ENCODE results near the gene SPG11. TPM values are rescaled to one million over a fixed set of nuclear protein-coding genes. Genes with fewer than 3 reads are reported as not detected.

The SPG11 gene
- total and polyA plus RNA-seq, 2 of the 13 experiments (the other 11 are each of a cell fraction or from before 2014, with no cell fraction given), result 31.5 to 40.7 TPM

- Histone ChIP-seq H3K9me3 (ENCODE audit: low read length) (no peaks in the 10 kb centered on the region), H3K4me1 (ENCODE audit: insufficient read depth, low read length) (peaks cover 36% of the 10 kb centered on the region), H2AFZ (ENCODE audit: low read length) (no peak overlapping the region), H3K27ac (ENCODE audit: extremely low read length, insufficient read depth, low read length) (no peak overlapping the region), H3K4me3 (replicated peaks in 1 of 3; ENCODE audit: insufficient read depth in 1 of 3, low read depth in 2 of 3, low read length in 3 of 3) (no peak overlapping the region), H4K20me1 (ENCODE audit: insufficient read depth, low read length) (no peaks in the 10 kb centered on the region), H3K27me3 (ENCODE audit: control insufficient read depth in 1 of 2, insufficient read depth in 2 of 2, low read length in 2 of 2) (peaks cover 2 to 5% of the 10 kb centered on the region in 2 experiments; a peak in 3 of 5 replicates), H3K36me3 (replicated peaks in 1 of 2; ENCODE audit: control insufficient read depth in 1 of 2, insufficient read depth in 2 of 2, low read length in 2 of 2) (no peaks in the 10 kb centered on the region), H3K4me2 (ENCODE audit: low read depth, low read length) (no peak overlapping the region), H3K9ac (ENCODE audit: insufficient read depth, low read depth, low read length) (no peak overlapping the region), H3K79me2 (ENCODE audit: insufficient read depth, low read length) (no peaks in the 10 kb centered on the region)
- 0% methylated on average over 1 of the region's 2 CpGs for WGBS (ENCODE audit: low lambda C conversion rate)
- ATAC-seq (no peak), DNase-seq (ENCODE audit: low spot score) (no peak), FAIRE-seq (no peak)
- BruUV-seq (replicated peaks), result no TSS peak
- POLR2A ChIA-PET, result no interaction called here
- intact Hi-C loops (cut with micrococcal nuclease; ENCODE audit: unreplicated experiment) (no loop called here), in situ Hi-C loops (cut with HindIII; ENCODE audit: extremely low pct_ligation_motif_present, low pct_unique_long_range_greater_than_20kb) (no loop called here)
- CTCF ChIA-PET (ENCODE audit: low intra/inter-chr PET ratio, low total read pairs), result no interaction called here
- TF ChIP-seq, protein P1, sequence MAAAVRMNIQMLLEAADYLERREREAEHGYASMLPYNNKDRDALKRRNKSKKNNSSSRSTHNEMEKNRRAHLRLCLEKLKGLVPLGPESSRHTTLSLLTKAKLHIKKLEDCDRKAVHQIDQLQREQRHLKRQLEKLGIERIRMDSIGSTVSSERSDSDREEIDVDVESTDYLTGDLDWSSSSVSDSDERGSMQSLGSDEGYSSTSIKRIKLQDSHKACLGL (CRISPR knock-in tag; IDR thresholded peaks at IDR 0.05), result no peak
- TF ChIP-seq ZEB1 (IDR thresholded peaks at IDR 0.05; ENCODE audit: insufficient replicate concordance, low read depth) (no peak), SALL2 (CRISPR knock-in tag; IDR thresholded peaks at IDR 0.05) (no peak), RCOR2 (CRISPR knock-in tag; IDR thresholded peaks at IDR 0.05) (no peak), PAF1 (CRISPR knock-in tag; IDR thresholded peaks at IDR 0.05) (no peak), ZBTB49 (CRISPR knock-in tag; IDR thresholded peaks at IDR 0.05; ENCODE audit: borderline replicate concordance) (no peak), ESRRA (CRISPR knock-in tag; IDR thresholded peaks at IDR 0.05; ENCODE audit: low read depth) (no peak), ZNF737 (CRISPR knock-in tag; IDR thresholded peaks at IDR 0.05; ENCODE audit: borderline replicate concordance) (no peak)
- TF ChIP-seq, protein P2, sequence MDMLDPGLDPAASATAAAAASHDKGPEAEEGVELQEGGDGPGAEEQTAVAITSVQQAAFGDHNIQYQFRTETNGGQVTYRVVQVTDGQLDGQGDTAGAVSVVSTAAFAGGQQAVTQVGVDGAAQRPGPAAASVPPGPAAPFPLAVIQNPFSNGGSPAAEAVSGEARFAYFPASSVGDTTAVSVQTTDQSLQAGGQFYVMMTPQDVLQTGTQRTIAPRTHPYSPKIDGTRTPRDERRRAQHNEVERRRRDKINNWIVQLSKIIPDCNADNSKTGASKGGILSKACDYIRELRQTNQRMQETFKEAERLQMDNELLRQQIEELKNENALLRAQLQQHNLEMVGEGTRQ (IDR thresholded peaks at IDR 0.05; ENCODE audit: low read depth, low read length), result no peak
- TF ChIP-seq, protein P2 (CRISPR knock-in tag; IDR thresholded peaks at IDR 0.05; ENCODE audit: borderline replicate concordance), result no peak
- TF ChIP-seq, protein P3, sequence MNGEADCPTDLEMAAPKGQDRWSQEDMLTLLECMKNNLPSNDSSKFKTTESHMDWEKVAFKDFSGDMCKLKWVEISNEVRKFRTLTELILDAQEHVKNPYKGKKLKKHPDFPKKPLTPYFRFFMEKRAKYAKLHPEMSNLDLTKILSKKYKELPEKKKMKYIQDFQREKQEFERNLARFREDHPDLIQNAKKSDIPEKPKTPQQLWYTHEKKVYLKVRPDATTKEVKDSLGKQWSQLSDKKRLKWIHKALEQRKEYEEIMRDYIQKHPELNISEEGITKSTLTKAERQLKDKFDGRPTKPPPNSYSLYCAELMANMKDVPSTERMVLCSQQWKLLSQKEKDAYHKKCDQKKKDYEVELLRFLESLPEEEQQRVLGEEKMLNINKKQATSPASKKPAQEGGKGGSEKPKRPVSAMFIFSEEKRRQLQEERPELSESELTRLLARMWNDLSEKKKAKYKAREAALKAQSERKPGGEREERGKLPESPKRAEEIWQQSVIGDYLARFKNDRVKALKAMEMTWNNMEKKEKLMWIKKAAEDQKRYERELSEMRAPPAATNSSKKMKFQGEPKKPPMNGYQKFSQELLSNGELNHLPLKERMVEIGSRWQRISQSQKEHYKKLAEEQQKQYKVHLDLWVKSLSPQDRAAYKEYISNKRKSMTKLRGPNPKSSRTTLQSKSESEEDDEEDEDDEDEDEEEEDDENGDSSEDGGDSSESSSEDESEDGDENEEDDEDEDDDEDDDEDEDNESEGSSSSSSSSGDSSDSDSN (CRISPR knock-in tag; IDR thresholded peaks at IDR 0.05), result no peak
- TF ChIP-seq, protein P4, sequence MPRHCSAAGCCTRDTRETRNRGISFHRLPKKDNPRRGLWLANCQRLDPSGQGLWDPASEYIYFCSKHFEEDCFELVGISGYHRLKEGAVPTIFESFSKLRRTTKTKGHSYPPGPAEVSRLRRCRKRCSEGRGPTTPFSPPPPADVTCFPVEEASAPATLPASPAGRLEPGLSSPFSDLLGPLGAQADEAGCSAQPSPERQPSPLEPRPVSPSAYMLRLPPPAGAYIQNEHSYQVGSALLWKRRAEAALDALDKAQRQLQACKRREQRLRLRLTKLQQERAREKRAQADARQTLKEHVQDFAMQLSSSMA (CRISPR knock-in tag; IDR thresholded peaks at IDR 0.05), result no peak
Observed at GRCh38 chr15:44668921-44669320, 5.5 kb upstream of the SPG11 start.
